Measurements from ENCODE around the gene CEP68. TPM values are rescaled to one million over a fixed set of nuclear protein-coding genes. Genes with fewer than 3 reads are reported as not detected.
A peak's percentile ranks its signal among the peaks of the same experiment; 100 is the strongest.

CEP68 gene
- total RNA-seq, 1 experiment from 2014 or later: 25.8 TPM

GRCh38 chr2:65035351-65035943, 20.8 kb upstream of the CEP68 start:
- peak overlapping the region; percentile 62 for H3K27ac ChIP-seq (ENCODE audit: low read length)
- H3K79me2 ChIP-seq (ENCODE audit: low read length): peaks cover 28% of the 10 kb centered on the region
- peaks cover 40% of the 10 kb centered on the region for H3K36me3 ChIP-seq (ENCODE audit: insufficient read depth, low read length)
- no peak overlapping the region for H2AFZ ChIP-seq (ENCODE audit: low read length)
- H3K4me2 ChIP-seq (ENCODE audit: low read depth, low read length, poor library complexity, severe bottlenecking): no peak overlapping the region
- no peaks in the 10 kb centered on the region for H3K9me2 ChIP-seq (replicated peaks; ENCODE audit: insufficient read depth, low read length)
- peaks cover 55% of the 10 kb centered on the region for H3K4me1 ChIP-seq (ENCODE audit: low read length)
- H3K9ac ChIP-seq (ENCODE audit: low read length): no peak overlapping the region
- no peaks in the 10 kb centered on the region; the same call in 1 of the 2 replicates for H4K20me1 ChIP-seq (ENCODE audit: insufficient read depth, low read depth, low read length)
- no peak overlapping the region for H3K4me3 ChIP-seq (ENCODE audit: low read length)
- no peak for DNase-seq
- no peaks in the 10 kb centered on the region for H3K9me3 ChIP-seq (ENCODE audit: low read length)
- no peaks in the 10 kb centered on the region for H3K27me3 ChIP-seq (ENCODE audit: low read length)

GRCh38 chr2:65037178-65037577, 19.0 kb upstream of the CEP68 start:
- Histone ChIP-seq H3K9me2 (replicated peaks; ENCODE audit: insufficient read depth, low read length) (no peaks in the 10 kb centered on the region), H3K27me3 (ENCODE audit: low read length) (no peaks in the 10 kb centered on the region), H3K4me3 (ENCODE audit: low read length) (no peak overlapping the region), H2AFZ (ENCODE audit: low read length) (no peak overlapping the region), H3K9me3 (ENCODE audit: low read length) (no peaks in the 10 kb centered on the region), H3K9ac (ENCODE audit: low read length) (no peak overlapping the region), H3K4me1 (ENCODE audit: low read length) (peaks cover 40% of the 10 kb centered on the region), H4K20me1 (ENCODE audit: insufficient read depth, low read depth, low read length) (no peaks in the 10 kb centered on the region; the same call in 1 of the 2 replicates), H3K4me2 (ENCODE audit: low read depth, low read length, poor library complexity, severe bottlenecking) (no peak overlapping the region), H3K36me3 (ENCODE audit: insufficient read depth, low read length) (peaks cover 38% of the 10 kb centered on the region), H3K27ac (ENCODE audit: low read length) (peak overlapping the region; percentile 24; the same call in 1 of the 2 replicates), H3K79me2 (ENCODE audit: low read length) (peaks cover 12% of the 10 kb centered on the region)
- DNase-seq: no peak

GRCh38 chr2:65039640-65040039, 16.6 kb upstream of the CEP68 start:
- H3K4me3 ChIP-seq (ENCODE audit: low read length): no peak overlapping the region
- no peaks in the 10 kb centered on the region; the same call in 1 of the 2 replicates for H4K20me1 ChIP-seq (ENCODE audit: insufficient read depth, low read depth, low read length)
- H3K79me2 ChIP-seq (ENCODE audit: low read length): peaks cover 4% of the 10 kb centered on the region; the same call in 1 of the 2 replicates
- no peaks in the 10 kb centered on the region for H3K9me2 ChIP-seq (replicated peaks; ENCODE audit: insufficient read depth, low read length)
- H3K9ac ChIP-seq (ENCODE audit: low read length): peak overlapping the region; percentile 8
- peak; percentile 63 for DNase-seq
- no peaks in the 10 kb centered on the region for H3K9me3 ChIP-seq (ENCODE audit: low read length)
- peaks cover 34% of the 10 kb centered on the region for H3K36me3 ChIP-seq (ENCODE audit: insufficient read depth, low read length)
- H2AFZ ChIP-seq (ENCODE audit: low read length): no peak overlapping the region
- peaks cover 24% of the 10 kb centered on the region for H3K4me1 ChIP-seq (ENCODE audit: low read length)
- no peaks in the 10 kb centered on the region for H3K27me3 ChIP-seq (ENCODE audit: low read length)
- H3K4me2 ChIP-seq (ENCODE audit: low read depth, low read length, poor library complexity, severe bottlenecking): peak overlapping the region; percentile 38
- peak overlapping the region; percentile 72 for H3K27ac ChIP-seq (ENCODE audit: low read length)

- Histone ChIP-seq H3K27ac (ENCODE audit: low read length) (peak overlapping the region; percentile 72), H3K9me3 (ENCODE audit: low read length) (no peaks in the 10 kb centered on the region), H3K4me1 (ENCODE audit: low read length) (peaks cover 18% of the 10 kb centered on the region), H3K9me2 (replicated peaks; ENCODE audit: insufficient read depth, low read length) (no peaks in the 10 kb centered on the region), H2AFZ (ENCODE audit: low read length) (no peak overlapping the region), H3K79me2 (ENCODE audit: low read length) (no peaks in the 10 kb centered on the region), H3K27me3 (ENCODE audit: low read length) (no peaks in the 10 kb centered on the region), H3K4me2 (ENCODE audit: low read depth, low read length, poor library complexity, severe bottlenecking) (peak overlapping the region; percentile 38), H3K36me3 (ENCODE audit: insufficient read depth, low read length) (peaks cover 28% of the 10 kb centered on the region), H3K4me3 (ENCODE audit: low read length) (no peak overlapping the region; the same call in 1 of the 2 replicates), H4K20me1 (ENCODE audit: insufficient read depth, low read depth, low read length) (no peaks in the 10 kb centered on the region; the same call in 1 of the 2 replicates), H3K9ac (ENCODE audit: low read length) (peak overlapping the region; percentile 8)
- DNase-seq: peak; percentile 95
Observed at GRCh38 chr2:65040400-65041261, 15.6 kb upstream of the CEP68 start.

- Histone ChIP-seq H3K4me2 (ENCODE audit: low read depth, low read length, poor library complexity, severe bottlenecking) (no peak overlapping the region), H3K27me3 (ENCODE audit: low read length) (no peaks in the 10 kb centered on the region), H3K9me2 (replicated peaks; ENCODE audit: insufficient read depth, low read length) (no peaks in the 10 kb centered on the region), H3K36me3 (ENCODE audit: insufficient read depth, low read length) (peaks cover 16% of the 10 kb centered on the region), H2AFZ (ENCODE audit: low read length) (no peak overlapping the region), H3K9me3 (ENCODE audit: low read length) (no peaks in the 10 kb centered on the region; the same call in 1 of the 2 replicates), H3K4me3 (ENCODE audit: low read length) (no peak overlapping the region), H4K20me1 (ENCODE audit: insufficient read depth, low read depth, low read length) (no peaks in the 10 kb centered on the region), H3K79me2 (ENCODE audit: low read length) (no peaks in the 10 kb centered on the region), H3K4me1 (ENCODE audit: low read length) (peaks cover 14% of the 10 kb centered on the region), H3K9ac (ENCODE audit: low read length) (no peak overlapping the region), H3K27ac (ENCODE audit: low read length) (no peak overlapping the region)
- no peak for DNase-seq
Observed at GRCh38 chr2:65043001-65043400, 13.2 kb upstream of the CEP68 start.

GRCh38 chr2:65044097-65044735, 12.0 kb upstream of the CEP68 start:
- H3K4me3 ChIP-seq (ENCODE audit: low read length): no peak overlapping the region
- H4K20me1 ChIP-seq (ENCODE audit: insufficient read depth, low read depth, low read length): no peaks in the 10 kb centered on the region
- H3K79me2 ChIP-seq (ENCODE audit: low read length): no peaks in the 10 kb centered on the region
- peaks cover 17% of the 10 kb centered on the region for H3K4me1 ChIP-seq (ENCODE audit: low read length)
- no peak overlapping the region for H2AFZ ChIP-seq (ENCODE audit: low read length)
- no peak overlapping the region for H3K27ac ChIP-seq (ENCODE audit: low read length)
- DNase-seq: no peak
- H3K9ac ChIP-seq (ENCODE audit: low read length): no peak overlapping the region
- no peaks in the 10 kb centered on the region for H3K9me2 ChIP-seq (replicated peaks; ENCODE audit: insufficient read depth, low read length)
- H3K4me2 ChIP-seq (ENCODE audit: low read depth, low read length, poor library complexity, severe bottlenecking): no peak overlapping the region
- no peaks in the 10 kb centered on the region for H3K27me3 ChIP-seq (ENCODE audit: low read length)
- H3K36me3 ChIP-seq (ENCODE audit: insufficient read depth, low read length): peaks cover 16% of the 10 kb centered on the region; the same call in 1 of the 2 replicates
- H3K9me3 ChIP-seq (ENCODE audit: low read length): no peaks in the 10 kb centered on the region; the same call in 1 of the 2 replicates

GRCh38 chr2:65045651-65046050, 10.6 kb upstream of the CEP68 start:
- Histone ChIP-seq H3K79me2 (ENCODE audit: low read length) (no peaks in the 10 kb centered on the region), H4K20me1 (ENCODE audit: insufficient read depth, low read depth, low read length) (no peaks in the 10 kb centered on the region), H3K4me2 (ENCODE audit: low read depth, low read length, poor library complexity, severe bottlenecking) (no peak overlapping the region), H2AFZ (ENCODE audit: low read length) (no peak overlapping the region), H3K27me3 (ENCODE audit: low read length) (no peaks in the 10 kb centered on the region), H3K9me3 (ENCODE audit: low read length) (no peaks in the 10 kb centered on the region; the same call in 1 of the 2 replicates), H3K36me3 (ENCODE audit: insufficient read depth, low read length) (peaks cover 16% of the 10 kb centered on the region; the same call in 1 of the 2 replicates), H3K4me3 (ENCODE audit: low read length) (no peak overlapping the region), H3K9ac (ENCODE audit: low read length) (no peak overlapping the region), H3K27ac (ENCODE audit: low read length) (no peak overlapping the region), H3K4me1 (ENCODE audit: low read length) (peaks cover 10% of the 10 kb centered on the region), H3K9me2 (replicated peaks; ENCODE audit: insufficient read depth, low read length) (no peaks in the 10 kb centered on the region)
- no peak for DNase-seq
